GM12878 (cell line): ENCODE data around the gene SLIT1. TPM values are rescaled to one million over a fixed set of nuclear protein-coding genes. Genes with fewer than 3 reads are reported as not detected.

Experiments used
- BCL11A ChIP-seq: IDR thresholded peaks from 2 replicates; pipeline ENCODE4 v1.6.1; 2011; ENCODE audit warnings: low read depth, low read length
- CBX5 ChIP-seq: sonication (generic); IDR thresholded peaks from 2 replicates; pipeline ENCODE4 v1.6.1; 2016; ENCODE audit warnings: low read depth, moderate library complexity, mild to moderate bottlenecking, inconsistent platforms
- EED ChIP-seq: sonication (generic); IDR thresholded peaks from 2 replicates; pipeline ENCODE4 v1.6.1; 2016; ENCODE audit warnings: antibody characterized with exemption, low read depth
- FOS ChIP-seq: IDR thresholded peaks from 3 replicates; pipeline ENCODE4 v1.6.1; 2011; ENCODE audit warnings: borderline replicate concordance; ENCODE audit not compliant: insufficient read length; ENCODE audit errors: extremely low read depth
- GABPA ChIP-seq: IDR thresholded peaks from 2 replicates; pipeline ENCODE4 v1.6.1; 2014; ENCODE audit warnings: antibody characterized with exemption, low read depth, mild to moderate bottlenecking, inconsistent platforms
- JUND ChIP-seq: IDR thresholded peaks from 2 replicates; pipeline ENCODE4 v1.6.1; 2012; ENCODE audit warnings: low read depth, mild to moderate bottlenecking, low read length, improper control_type of control experiment, moderate library complexity
- MEF2A ChIP-seq: IDR thresholded peaks from 2 replicates; pipeline ENCODE4 v1.6.1; 2011; ENCODE audit warnings: low read depth, mild to moderate bottlenecking, low read length, moderate library complexity; ENCODE audit not compliant: insufficient read depth
- NR2C2 ChIP-seq: IDR thresholded peaks from 2 replicates; pipeline ENCODE4 v1.6.1; 2011; ENCODE audit warnings: borderline replicate concordance, low read depth; ENCODE audit not compliant: control insufficient read depth, insufficient read length
- NR2F1 ChIP-seq: fragments of 450-650 bp; conservative IDR thresholded peaks from 2 replicates; pipeline ENCODE4 v1.6.1; 2017; ENCODE audit warnings: mild to moderate bottlenecking
- RBBP5 ChIP-seq: fragments of 200-600 bp; sonication (generic); conservative IDR thresholded peaks from 2 replicates; pipeline ENCODE4 v1.6.1; 2016
- RCOR1 ChIP-seq: conservative IDR thresholded peaks from 2 replicates; pipeline ENCODE4 v1.6.1; 2012; ENCODE audit warnings: low read depth, low read length, improper control_type of control experiment
- STAT3 ChIP-seq: IDR thresholded peaks from 2 replicates; pipeline ENCODE4 v1.6.1; 2011; ENCODE audit warnings: low read depth, low read length, improper control_type of control experiment
- ZBED1 ChIP-seq: IDR thresholded peaks from 2 replicates; pipeline ENCODE4 v1.6.1; 2016; ENCODE audit warnings: borderline replicate concordance
- ZNF217 ChIP-seq: fragments of 450-650 bp; IDR thresholded peaks from 2 replicates; pipeline ENCODE4 v1.6.1; 2017; ENCODE audit warnings: antibody characterized with exemption, mild to moderate bottlenecking
- ZNF622 ChIP-seq: fragments of 450-650 bp; IDR thresholded peaks from 2 replicates; pipeline ENCODE4 v1.6.1; 2017; ENCODE audit warnings: mild to moderate bottlenecking, inconsistent platforms
- polyA plus RNA-seq, 11 experiments: library from polyadenylated mRNA; depleted of rRNA in 4 of 11; unstranded in 6 of 11; stranded (reverse) in 5 of 11; fragments of >200 nt; fragmentation: Nextera tagmentation in 4 of 11; fragmentation: Illumina TruSeq in 1 of 11; extraction: Ambion mirVana in 4 of 11; extraction: Trizol in 1 of 11; gene quantifications; 1 replicate in 1 of 11; 2 replicates in 10 of 11; pipeline versions ENCODE4 v1.2.1 to v1.2.3, GENCODE V29; 2011 to 2016; ENCODE audit warnings: inconsistent platforms in 2 of 11, missing spikeins in 2 of 11, low read depth in 1 of 11
- total RNA-seq, 4 experiments: library from RNA; depleted of rRNA in 3 of 4; stranded (reverse); fragments of >200 nt in 3 of 4; fragmentation: Illumina TruSeq in 1 of 4; extraction: Trizol in 1 of 4; gene quantifications; 2 replicates each; pipeline versions ENCODE4 v1.2.1 to v1.2.3, GENCODE V29; 2013 to 2021
- TF ChIP-seq, protein P1 (sequence below): fragments of 450-650 bp; IDR thresholded peaks from 2 replicates; pipeline ENCODE4 v1.6.1; 2017; ENCODE audit warnings: low read depth, mild to moderate bottlenecking, moderate library complexity
- TF ChIP-seq, protein P2 (sequence below), 3 experiments: IDR thresholded peaks in 2 of 3; conservative IDR thresholded peaks in 1 of 3; 2 replicates each; pipeline ENCODE4 v1.5.1; 2011; ENCODE audit warnings: low read depth in 3 of 3, low read length in 3 of 3, mild to moderate bottlenecking in 3 of 3, control low read depth in 2 of 3, moderate library complexity in 2 of 3, inconsistent platforms in 1 of 3, mixed read lengths in 1 of 3; ENCODE audit not compliant: control insufficient read depth in 2 of 3, insufficient read depth in 1 of 3; ENCODE audit errors: extremely low read depth in 1 of 3
- TF ChIP-seq, protein P3 (sequence below): fragments of 450-650 bp; IDR thresholded peaks from 2 replicates; pipeline ENCODE4 v1.6.1; 2017; ENCODE audit warnings: mild to moderate bottlenecking, moderate library complexity
- TF ChIP-seq, protein P4 (sequence below): fragments of 450-650 bp; IDR thresholded peaks from 2 replicates; pipeline ENCODE4 v1.6.1; 2017; ENCODE audit warnings: mild to moderate bottlenecking, moderate library complexity

SLIT1 gene
- total and polyA plus RNA-seq, 10 of the 15 experiments (the other 5 are each of a cell fraction or from before 2014, with no cell fraction given): 0.04 to 0.19 (median 0.06) TPM; not detected in 4

DNA sequence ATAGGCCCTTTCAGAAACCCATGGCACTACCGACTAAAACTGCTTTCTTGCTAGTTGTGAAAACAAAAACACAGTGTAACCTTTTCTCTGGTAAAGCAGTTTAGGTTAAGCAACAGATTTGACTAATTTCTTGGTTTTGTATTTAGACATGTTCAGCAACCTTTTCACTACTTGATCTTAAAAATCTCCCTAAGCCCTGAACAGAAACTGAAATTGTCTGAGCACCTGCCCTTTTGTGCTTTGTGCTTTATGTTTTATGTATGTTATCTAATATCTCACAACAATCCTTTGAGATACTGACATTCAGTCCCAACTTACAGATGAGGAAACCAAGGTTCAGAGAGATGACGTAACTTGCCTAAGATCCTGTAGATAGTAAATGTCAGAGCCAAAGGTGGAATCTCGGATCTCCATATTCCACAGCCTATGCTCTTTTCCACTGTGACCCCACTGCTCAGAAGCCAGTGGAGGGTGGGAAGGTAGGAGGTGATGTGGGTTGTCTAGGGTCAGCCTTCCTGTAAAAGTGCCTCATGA, 207.1 kb downstream of the SLIT1 start (continued):
- TF ChIP-seq ZNF217 (peak; percentile 81), RCOR1 (0 out of 2 replicates have a peak, but pooled peaks have one; percentile 56), ZBED1 (peak; percentile 72; the same call in 1 of the 2 replicates), NR2F1 (peak; percentile 20; the same call in 1 of the 2 replicates), JUND (no peak), CBX5 (peak; percentile 57; the same call in 1 of the 2 replicates), EED (peak; percentile 61), GABPA (0 out of 2 replicates have a peak, but pooled peaks have one; percentile 38), BCL11A (no peak), RBBP5 (no peak), MEF2A (no peak), FOS (no peak), ZNF622 (no peak), NR2C2 (no peak), STAT3 (no peak; the same call in 1 of the 2 replicates)
- TF ChIP-seq, protein P1, sequence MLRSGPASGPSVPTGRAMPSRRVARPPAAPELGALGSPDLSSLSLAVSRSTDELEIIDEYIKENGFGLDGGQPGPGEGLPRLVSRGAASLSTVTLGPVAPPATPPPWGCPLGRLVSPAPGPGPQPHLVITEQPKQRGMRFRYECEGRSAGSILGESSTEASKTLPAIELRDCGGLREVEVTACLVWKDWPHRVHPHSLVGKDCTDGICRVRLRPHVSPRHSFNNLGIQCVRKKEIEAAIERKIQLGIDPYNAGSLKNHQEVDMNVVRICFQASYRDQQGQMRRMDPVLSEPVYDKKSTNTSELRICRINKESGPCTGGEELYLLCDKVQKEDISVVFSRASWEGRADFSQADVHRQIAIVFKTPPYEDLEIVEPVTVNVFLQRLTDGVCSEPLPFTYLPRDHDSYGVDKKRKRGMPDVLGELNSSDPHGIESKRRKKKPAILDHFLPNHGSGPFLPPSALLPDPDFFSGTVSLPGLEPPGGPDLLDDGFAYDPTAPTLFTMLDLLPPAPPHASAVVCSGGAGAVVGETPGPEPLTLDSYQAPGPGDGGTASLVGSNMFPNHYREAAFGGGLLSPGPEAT: peak; percentile 14; the same call in 1 of the 2 replicates
- TF ChIP-seq, protein P2, sequence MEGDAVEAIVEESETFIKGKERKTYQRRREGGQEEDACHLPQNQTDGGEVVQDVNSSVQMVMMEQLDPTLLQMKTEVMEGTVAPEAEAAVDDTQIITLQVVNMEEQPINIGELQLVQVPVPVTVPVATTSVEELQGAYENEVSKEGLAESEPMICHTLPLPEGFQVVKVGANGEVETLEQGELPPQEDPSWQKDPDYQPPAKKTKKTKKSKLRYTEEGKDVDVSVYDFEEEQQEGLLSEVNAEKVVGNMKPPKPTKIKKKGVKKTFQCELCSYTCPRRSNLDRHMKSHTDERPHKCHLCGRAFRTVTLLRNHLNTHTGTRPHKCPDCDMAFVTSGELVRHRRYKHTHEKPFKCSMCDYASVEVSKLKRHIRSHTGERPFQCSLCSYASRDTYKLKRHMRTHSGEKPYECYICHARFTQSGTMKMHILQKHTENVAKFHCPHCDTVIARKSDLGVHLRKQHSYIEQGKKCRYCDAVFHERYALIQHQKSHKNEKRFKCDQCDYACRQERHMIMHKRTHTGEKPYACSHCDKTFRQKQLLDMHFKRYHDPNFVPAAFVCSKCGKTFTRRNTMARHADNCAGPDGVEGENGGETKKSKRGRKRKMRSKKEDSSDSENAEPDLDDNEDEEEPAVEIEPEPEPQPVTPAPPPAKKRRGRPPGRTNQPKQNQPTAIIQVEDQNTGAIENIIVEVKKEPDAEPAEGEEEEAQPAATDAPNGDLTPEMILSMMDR (IDR thresholded peaks at IDR 0.05 in 2 of 3, conservative IDR thresholded peaks at IDR 0.05 in 1 of 3; ENCODE audit: control insufficient read depth in 2 of 3, extremely low read depth in 1 of 3, insufficient read depth in 1 of 3, low read depth in 3 of 3, low read length in 3 of 3): no peak
- TF ChIP-seq, protein P3, sequence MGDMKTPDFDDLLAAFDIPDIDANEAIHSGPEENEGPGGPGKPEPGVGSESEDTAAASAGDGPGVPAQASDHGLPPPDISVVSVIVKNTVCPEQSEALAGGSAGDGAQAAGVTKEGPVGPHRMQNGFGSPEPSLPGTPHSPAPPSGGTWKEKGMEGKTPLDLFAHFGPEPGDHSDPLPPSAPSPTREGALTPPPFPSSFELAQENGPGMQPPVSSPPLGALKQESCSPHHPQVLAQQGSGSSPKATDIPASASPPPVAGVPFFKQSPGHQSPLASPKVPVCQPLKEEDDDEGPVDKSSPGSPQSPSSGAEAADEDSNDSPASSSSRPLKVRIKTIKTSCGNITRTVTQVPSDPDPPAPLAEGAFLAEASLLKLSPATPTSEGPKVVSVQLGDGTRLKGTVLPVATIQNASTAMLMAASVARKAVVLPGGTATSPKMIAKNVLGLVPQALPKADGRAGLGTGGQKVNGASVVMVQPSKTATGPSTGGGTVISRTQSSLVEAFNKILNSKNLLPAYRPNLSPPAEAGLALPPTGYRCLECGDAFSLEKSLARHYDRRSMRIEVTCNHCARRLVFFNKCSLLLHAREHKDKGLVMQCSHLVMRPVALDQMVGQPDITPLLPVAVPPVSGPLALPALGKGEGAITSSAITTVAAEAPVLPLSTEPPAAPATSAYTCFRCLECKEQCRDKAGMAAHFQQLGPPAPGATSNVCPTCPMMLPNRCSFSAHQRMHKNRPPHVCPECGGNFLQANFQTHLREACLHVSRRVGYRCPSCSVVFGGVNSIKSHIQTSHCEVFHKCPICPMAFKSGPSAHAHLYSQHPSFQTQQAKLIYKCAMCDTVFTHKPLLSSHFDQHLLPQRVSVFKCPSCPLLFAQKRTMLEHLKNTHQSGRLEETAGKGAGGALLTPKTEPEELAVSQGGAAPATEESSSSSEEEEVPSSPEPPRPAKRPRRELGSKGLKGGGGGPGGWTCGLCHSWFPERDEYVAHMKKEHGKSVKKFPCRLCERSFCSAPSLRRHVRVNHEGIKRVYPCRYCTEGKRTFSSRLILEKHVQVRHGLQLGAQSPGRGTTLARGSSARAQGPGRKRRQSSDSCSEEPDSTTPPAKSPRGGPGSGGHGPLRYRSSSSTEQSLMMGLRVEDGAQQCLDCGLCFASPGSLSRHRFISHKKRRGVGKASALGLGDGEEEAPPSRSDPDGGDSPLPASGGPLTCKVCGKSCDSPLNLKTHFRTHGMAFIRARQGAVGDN: no peak
- TF ChIP-seq, protein P4, sequence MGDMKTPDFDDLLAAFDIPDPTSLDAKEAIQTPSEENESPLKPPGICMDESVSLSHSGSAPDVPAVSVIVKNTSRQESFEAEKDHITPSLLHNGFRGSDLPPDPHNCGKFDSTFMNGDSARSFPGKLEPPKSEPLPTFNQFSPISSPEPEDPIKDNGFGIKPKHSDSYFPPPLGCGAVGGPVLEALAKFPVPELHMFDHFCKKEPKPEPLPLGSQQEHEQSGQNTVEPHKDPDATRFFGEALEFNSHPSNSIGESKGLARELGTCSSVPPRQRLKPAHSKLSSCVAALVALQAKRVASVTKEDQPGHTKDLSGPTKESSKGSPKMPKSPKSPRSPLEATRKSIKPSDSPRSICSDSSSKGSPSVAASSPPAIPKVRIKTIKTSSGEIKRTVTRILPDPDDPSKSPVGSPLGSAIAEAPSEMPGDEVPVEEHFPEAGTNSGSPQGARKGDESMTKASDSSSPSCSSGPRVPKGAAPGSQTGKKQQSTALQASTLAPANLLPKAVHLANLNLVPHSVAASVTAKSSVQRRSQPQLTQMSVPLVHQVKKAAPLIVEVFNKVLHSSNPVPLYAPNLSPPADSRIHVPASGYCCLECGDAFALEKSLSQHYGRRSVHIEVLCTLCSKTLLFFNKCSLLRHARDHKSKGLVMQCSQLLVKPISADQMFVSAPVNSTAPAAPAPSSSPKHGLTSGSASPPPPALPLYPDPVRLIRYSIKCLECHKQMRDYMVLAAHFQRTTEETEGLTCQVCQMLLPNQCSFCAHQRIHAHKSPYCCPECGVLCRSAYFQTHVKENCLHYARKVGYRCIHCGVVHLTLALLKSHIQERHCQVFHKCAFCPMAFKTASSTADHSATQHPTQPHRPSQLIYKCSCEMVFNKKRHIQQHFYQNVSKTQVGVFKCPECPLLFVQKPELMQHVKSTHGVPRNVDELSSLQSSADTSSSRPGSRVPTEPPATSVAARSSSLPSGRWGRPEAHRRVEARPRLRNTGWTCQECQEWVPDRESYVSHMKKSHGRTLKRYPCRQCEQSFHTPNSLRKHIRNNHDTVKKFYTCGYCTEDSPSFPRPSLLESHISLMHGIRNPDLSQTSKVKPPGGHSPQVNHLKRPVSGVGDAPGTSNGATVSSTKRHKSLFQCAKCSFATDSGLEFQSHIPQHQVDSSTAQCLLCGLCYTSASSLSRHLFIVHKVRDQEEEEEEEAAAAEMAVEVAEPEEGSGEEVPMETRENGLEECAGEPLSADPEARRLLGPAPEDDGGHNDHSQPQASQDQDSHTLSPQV: no peak
